ENCODE data around the gene NDUFS8.
A peak's percentile ranks its signal among the peaks of the same experiment; 100 is the strongest.
"Not testable (repeated sequence)": the region's sequence is repeated elsewhere in the genome, so short reads cannot be mapped to it uniquely, and the experiment has no call there.

The NDUFS8 gene

GRCh38 chr11:68030318-68031143 is at the start of gene NDUFS8:
NDUFS8 (plus strand) TSS chr11:68030681; CDS start chr11:68032152, 1,471 bp downstream.
- intact Hi-C loops (cut with DNase I), result loop anchor here (2.0 kb wide), 1 partner anchor 90 kb away; the partner anchor contains the start of gene CHKA
- peak; percentile 94 to 99 (median 98) for DNase-seq

GRCh38 chr11:67981226-67981625 is 49.3 kb upstream of the NDUFS8 start:
- intact Hi-C loops (cut with DNase I), result not testable (repeated sequence)

GRCh38 chr11:67982255-67982857 is 48.1 kb upstream of the NDUFS8 start:
- intact Hi-C loops (cut with DNase I); DNase-seq: not testable (repeated sequence)

More at GRCh38 chr11:67981226-67981625, 49.3 kb upstream of the NDUFS8 start:
- DNase-seq, result not testable (repeated sequence)

GRCh38 chr11:67983951-67984350 is 46.5 kb upstream of the NDUFS8 start:
- DNase-seq, result no peak
- intact Hi-C loops (cut with DNase I), result no loop called here

GRCh38 chr11:67985302-67985701 is 45.2 kb upstream of the NDUFS8 start:
- intact Hi-C loops (cut with DNase I), result not testable (repeated sequence)

GRCh38 chr11:67990546-67991346 is 39.7 kb upstream of the NDUFS8 start:
- intact Hi-C loops (cut with DNase I), result not testable (repeated sequence)
- DNase-seq, result peak in 1 of 42 donors; percentile 29

More at GRCh38 chr11:67985302-67985701, 45.2 kb upstream of the NDUFS8 start:
- DNase-seq, result not testable (repeated sequence)

GRCh38 chr11:67991347-67992121 is 38.9 kb upstream of the NDUFS8 start:
- intact Hi-C loops (cut with DNase I), result not testable (repeated sequence)
- DNase-seq, result peak in 1 of 42 donors; percentile 12

- peak in 19 of 42 donors; percentile 23 to 62 (median 42) for DNase-seq
- intact Hi-C loops (cut with DNase I), result not testable (repeated sequence)
Measured at GRCh38 chr11:67993821-67994220, 36.7 kb upstream of the NDUFS8 start.

- peak in 1 of 42 donors; percentile 5 for DNase-seq
- intact Hi-C loops (cut with DNase I), result not testable (repeated sequence)
Measured at GRCh38 chr11:67994387-67994786, 36.1 kb upstream of the NDUFS8 start.

GRCh38 chr11:67995129-67995528 is 35.4 kb upstream of the NDUFS8 start:
- peak in 2 of 42 donors; percentile 2 to 3 for DNase-seq
- intact Hi-C loops (cut with DNase I), result not testable (repeated sequence)

- DNase-seq; intact Hi-C loops (cut with DNase I): not testable (repeated sequence)
Measured at GRCh38 chr11:67995579-67995978, 34.9 kb upstream of the NDUFS8 start.

- DNase-seq, result no peak
- intact Hi-C loops (cut with DNase I), result no loop called here
Measured at GRCh38 chr11:67996051-67996450, 34.4 kb upstream of the NDUFS8 start.

GRCh38 chr11:67996622-67997474 is 33.6 kb upstream of the NDUFS8 start:
- peak in 5 of 42 donors; percentile 29 to 51 (median 36) for DNase-seq
- intact Hi-C loops (cut with DNase I), result no loop called here

- DNase-seq, result peak in 2 of 42 donors; percentile 6 to 16
- intact Hi-C loops (cut with DNase I), result no loop called here
Measured at GRCh38 chr11:67997475-67997921, 33.0 kb upstream of the NDUFS8 start.

- peak in 2 of 42 donors; percentile 10 to 24 for DNase-seq
- intact Hi-C loops (cut with DNase I), result no loop called here
Measured at GRCh38 chr11:67998150-67999045, 32.1 kb upstream of the NDUFS8 start.

- DNase-seq, result no peak
- intact Hi-C loops (cut with DNase I), result no loop called here
Measured at GRCh38 chr11:67999201-67999629, 31.3 kb upstream of the NDUFS8 start.
